CD14-positive monocyte (primary cell): Measurements from ENCODE around the gene ATG13. TPM values are rescaled to one million over a fixed set of nuclear protein-coding genes. Genes with fewer than 3 reads are reported as not detected.

ENCODE experiments used
- DNase-seq, 3 donors: peaks; one replicate each; pipeline ENCODE4 v3.0.0-alpha.2; 2011 to 2022
- H2AFZ ChIP-seq: 2 replicates; pipeline ENCODE4 v1.6.0; 2012; ENCODE audit warnings: mild to moderate bottlenecking, low read depth, low read length, inconsistent platforms; ENCODE audit not compliant: insufficient read depth, poor library complexity, severe bottlenecking
- H3K27ac ChIP-seq, 2 donors: 1 replicate in 1 of 2; 2 replicates in 1 of 2; pipeline ENCODE4 v1.5.1; 2012 to 2013; ENCODE audit warnings: low read length in 2 of 2, control low read depth in 1 of 2, inconsistent platforms in 1 of 2, low read depth in 1 of 2, mild to moderate bottlenecking in 1 of 2
- H3K27me3 ChIP-seq, 2 donors: one replicate each; pipeline versions ENCODE4 v1.6.0 to v1.6.1; 2011 to 2013; ENCODE audit warnings: low read length in 2 of 2; ENCODE audit not compliant: control insufficient read depth in 2 of 2, insufficient read depth in 2 of 2
- H3K36me3 ChIP-seq, 2 donors: replicated peaks in 1 of 2; 1 replicate in 1 of 2; 2 replicates in 1 of 2; pipeline versions ENCODE4 v1.5.1 to v1.6.1; 2012 to 2013; ENCODE audit warnings: low read length in 2 of 2, control low read depth in 1 of 2, inconsistent platforms in 1 of 2, mild to moderate bottlenecking in 1 of 2; ENCODE audit not compliant: insufficient read depth in 2 of 2, control insufficient read depth in 1 of 2
- H3K4me1 ChIP-seq, 2 donors: 1 replicate in 1 of 2; 2 replicates in 1 of 2; pipeline versions ENCODE4 v1.5.1 to v1.6.1; 2012 to 2013; ENCODE audit warnings: low read length in 2 of 2, control low read depth in 1 of 2, inconsistent platforms in 1 of 2, mild to moderate bottlenecking in 1 of 2, moderate library complexity in 1 of 2; ENCODE audit not compliant: insufficient read depth in 2 of 2, control insufficient read depth in 1 of 2
- H3K4me2 ChIP-seq: replicated peaks from 2 replicates; pipeline ENCODE3; 2012; ENCODE audit warnings: low read length, moderate library complexity, mild to moderate bottlenecking; ENCODE audit not compliant: poor library complexity, severe bottlenecking; ENCODE audit errors: extremely low read depth
- H3K4me3 ChIP-seq, 3 experiments: fragments of 200-600 bp in 1 of 3; sonication (generic) in 1 of 3; replicated peaks in 1 of 3; 1 replicate in 2 of 3; 2 replicates in 1 of 3; pipeline ENCODE4 v1.5.1; 2011 to 2013; ENCODE audit warnings: low read length in 3 of 3, mild to moderate bottlenecking in 3 of 3, control low read depth in 2 of 3, low read depth in 2 of 3, inconsistent platforms in 1 of 3, moderate library complexity in 1 of 3
- H3K79me2 ChIP-seq: 2 replicates; pipeline ENCODE4 v1.6.0; 2012; ENCODE audit warnings: mild to moderate bottlenecking, control low read depth, inconsistent platforms, low read length, moderate library complexity; ENCODE audit not compliant: insufficient read depth
- H3K9ac ChIP-seq: 2 replicates; pipeline ENCODE4 v1.6.0; 2017; ENCODE audit warnings: low read length, mild to moderate bottlenecking; ENCODE audit not compliant: insufficient read depth, poor library complexity, severe bottlenecking
- H3K9me3 ChIP-seq, 2 donors: replicated peaks in 1 of 2; 1 replicate in 1 of 2; 2 replicates in 1 of 2; pipeline versions ENCODE4 v1.5.1 to v1.6.1; 2012 to 2013; ENCODE audit warnings: low read length in 2 of 2, control low read depth in 1 of 2; ENCODE audit not compliant: control insufficient read depth in 1 of 2, insufficient read depth in 1 of 2
- H4K20me1 ChIP-seq: 2 replicates; pipeline ENCODE4 v1.6.0; 2012; ENCODE audit warnings: mild to moderate bottlenecking, low read length, control low read depth, moderate library complexity; ENCODE audit not compliant: insufficient read depth
- H3K27ac Mint-ChIP-seq, 7 donors: one replicate each; pipeline ENCODE4 v1.8.0; 2020; ENCODE audit warnings: mild to moderate bottlenecking in 7 of 7, mixed read lengths in 7 of 7, moderate library complexity in 6 of 7, inconsistent platforms in 2 of 7
- H3K27me3 Mint-ChIP-seq, 3 donors: one replicate each; pipeline ENCODE4 v1.8.0; 2021 to 2022; ENCODE audit warnings: low read depth in 3 of 3, mild to moderate bottlenecking in 3 of 3, mixed read lengths in 3 of 3, moderate library complexity in 3 of 3, inconsistent platforms in 1 of 3
- H3K36me3 Mint-ChIP-seq, 2 donors: one replicate each; pipeline ENCODE4 v1.8.0; 2020; ENCODE audit warnings: mixed read lengths in 2 of 2, inconsistent platforms in 1 of 2, mild to moderate bottlenecking in 1 of 2
- H3K4me1 Mint-ChIP-seq: one replicate; pipeline ENCODE4 v1.8.0; 2020; ENCODE audit warnings: mild to moderate bottlenecking, mixed read lengths
- H3K4me3 Mint-ChIP-seq, 2 donors: one replicate each; pipeline ENCODE4 v1.8.0; 2020; ENCODE audit warnings: mild to moderate bottlenecking in 2 of 2, mixed read lengths in 2 of 2, moderate library complexity in 1 of 2
- H3K9me3 Mint-ChIP-seq, 7 donors: one replicate each; pipeline ENCODE4 v1.8.0; 2020 to 2022; ENCODE audit warnings: mixed read lengths in 7 of 7, mild to moderate bottlenecking in 6 of 7, moderate library complexity in 6 of 7, inconsistent platforms in 2 of 7
- CTCF ChIP-seq: fragments of 200-600 bp; IDR thresholded peaks from one replicate; pipeline ENCODE4 v1.8.0; 2022; ENCODE audit warnings: antibody characterized with exemption, mild to moderate bottlenecking
- WGBS: methylation state at CpG from one replicate; pipeline ENCODE4 v1.1.5; 2013; ENCODE audit warnings: missing lambda C conversion rate; ENCODE audit not compliant: insufficient coverage; 5-methylcytosine and 5-hydroxymethylcytosine counted together
- intact Hi-C, 2 donors: fragments of 100-400 bp; cut with micrococcal nuclease; formaldehyde crosslinking; loops; one replicate each; pipeline versions ENCODE4 v1.15.0 to v1.15.1; 2023
- polyA plus RNA-seq, 3 donors: library from polyadenylated mRNA; depleted of rRNA in 1 of 3; unstranded in 2 of 3; stranded (reverse) in 1 of 3; fragments of 300-500 nt in 2 of 3; fragments of >200 nt in 1 of 3; fragmentation: Illumina TruSeq in 2 of 3; gene quantifications; 1 replicate in 2 of 3; 2 replicates in 1 of 3; pipeline ENCODE4 v1.2.3, GENCODE V29; 2012 to 2021

ATG13 gene
- polyA plus RNA-seq, 3 donors = 33.7 to 55.5 (median 51.2) TPM

- H3K79me2 ChIP-seq = peaks cover 96% of the 10 kb centered on the region
- H3K4me1 Mint-ChIP-seq = peaks cover 40% of the 10 kb centered on the region
Measured at GRCh38 chr11:46698597-46698996, 81.2 kb downstream of the ATG13 start.

More at GRCh38 chr11:46698597-46698996, 81.2 kb downstream of the ATG13 start:
- WGBS = no CpG with 5 or more reads among the region's 1 CpG
- Histone ChIP-seq H3K36me3 (peaks cover 47 to 61% of the 10 kb centered on the region in 2 donors), H3K27me3 (no peaks in the 10 kb centered on the region), H3K9me3 (no peaks in the 10 kb centered on the region), H3K4me1 (peaks cover 23 to 46% of the 10 kb centered on the region in 2 donors), H4K20me1 (peaks cover 56% of the 10 kb centered on the region), H3K27ac (peak overlapping the region in 1 of 2 donors; percentile 62), H3K4me2 (peak overlapping the region; percentile 92), H2AFZ (no peak overlapping the region), H3K4me3 (peak overlapping the region in 1 of 3 experiments; percentile 82), H3K9ac (no peak overlapping the region)
- TF ChIP-seq CTCF = no peak
- Mint-ChIP-seq H3K27ac (peak overlapping the region in 2 of 7 donors; percentile 37 to 57), H3K4me3 (no peak overlapping the region), H3K36me3 (peaks cover 43 to 58% of the 10 kb centered on the region in 2 donors), H3K27me3 (peaks cover 0 to 4% (median 0%) of the 10 kb centered on the region in 3 donors), H3K9me3 (peaks cover 0 to 2% (median 0%) of the 10 kb centered on the region in 7 donors)
- intact Hi-C loops = no loop called here
- DNase-seq = no peak
